GM12878 (cell line): ENCODE results near the gene RNF183. TPM values are rescaled to one million over a fixed set of nuclear protein-coding genes. Genes with fewer than 3 reads are reported as not detected.

Experiments
- BCL3 ChIP-seq: IDR thresholded peaks from 2 replicates; pipeline ENCODE4 v1.6.1; 2011; ENCODE audit warnings: borderline replicate concordance, low read depth, mild to moderate bottlenecking, moderate library complexity, low read length; ENCODE audit not compliant: insufficient read depth, poor library complexity, severe bottlenecking
- BMI1 ChIP-seq: fragments of 450-650 bp; IDR thresholded peaks from 2 replicates; pipeline ENCODE4 v1.6.1; 2016; ENCODE audit warnings: mild to moderate bottlenecking, moderate library complexity, borderline replicate concordance
- CEBPZ ChIP-seq: fragments of 150-350 bp; IDR thresholded peaks from 2 replicates; pipeline ENCODE4 v1.6.1; 2016; ENCODE audit warnings: low read depth, low read length
- E2F4 ChIP-seq: IDR thresholded peaks from 2 replicates; pipeline ENCODE4 v1.6.1; 2012; ENCODE audit warnings: low read depth, low read length, improper control_type of control experiment
- EP300 ChIP-seq, 2 experiments: fragments of 150-350 bp in 1 of 2; IDR thresholded peaks; 2 replicates each; pipeline ENCODE4 v1.6.1; 2011 to 2012; ENCODE audit warnings: low read depth in 2 of 2, low read length in 2 of 2, borderline replicate concordance in 1 of 2, improper control_type of control experiment in 1 of 2, inconsistent platforms in 1 of 2; ENCODE audit not compliant: control insufficient read depth in 1 of 2
- FOXM1 ChIP-seq: IDR thresholded peaks from 2 replicates; pipeline ENCODE4 v1.6.1; 2012; ENCODE audit warnings: low read depth, mild to moderate bottlenecking, inconsistent platforms, low read length, moderate library complexity
- HSF1 ChIP-seq: fragments of 150-350 bp; IDR thresholded peaks from 2 replicates; pipeline ENCODE4 v1.6.1; 2014; ENCODE audit warnings: mild to moderate bottlenecking, low read depth, low read length
- MYB ChIP-seq: fragments of 150-350 bp; IDR thresholded peaks from 2 replicates; pipeline ENCODE4 v1.6.1; 2014; ENCODE audit warnings: mild to moderate bottlenecking, low read depth, low read length, borderline replicate concordance
- NFYA ChIP-seq: IDR thresholded peaks from 2 replicates; pipeline ENCODE4 v1.6.1; 2011; ENCODE audit warnings: low read depth, mild to moderate bottlenecking, low read length, improper control_type of control experiment, borderline replicate concordance
- PKNOX1 ChIP-seq: fragments of 450-650 bp; IDR thresholded peaks from 2 replicates; pipeline ENCODE4 v1.6.1; 2016; ENCODE audit warnings: mild to moderate bottlenecking
- POLR2AphosphoS2 ChIP-seq: IDR thresholded peaks from 2 replicates; pipeline ENCODE4 v1.6.1; 2011; ENCODE audit warnings: low read depth, mild to moderate bottlenecking, low read length, improper control_type of control experiment, moderate library complexity
- RAD21 ChIP-seq: IDR thresholded peaks from 2 replicates; pipeline ENCODE4 v1.6.1; 2011; ENCODE audit warnings: mild to moderate bottlenecking, low read depth, low read length, moderate library complexity; ENCODE audit not compliant: insufficient read depth
- RB1 ChIP-seq: fragments of 450-650 bp; formaldehyde crosslinking; IDR thresholded peaks from 2 replicates; pipeline ENCODE4 v1.6.1; 2017; ENCODE audit warnings: mild to moderate bottlenecking, borderline replicate concordance
- RUNX3 ChIP-seq: IDR thresholded peaks from 2 replicates; pipeline ENCODE4 v1.6.1; 2012; ENCODE audit warnings: low read length, inconsistent platforms
- SREBF1 ChIP-seq: IDR thresholded peaks from 2 replicates; pipeline ENCODE4 v1.6.1; 2012; ENCODE audit warnings: mild to moderate bottlenecking, low read length
- SUZ12 ChIP-seq: fragments of 200-600 bp; sonication (generic); IDR thresholded peaks from one replicate; pipeline ENCODE4 v1.6.1; 2018; ENCODE audit warnings: antibody characterized with exemption, mild to moderate bottlenecking; ENCODE audit not compliant: unreplicated experiment
- USF2 ChIP-seq: IDR thresholded peaks from 2 replicates; pipeline ENCODE4 v1.6.1; 2011; ENCODE audit warnings: low read depth, low read length, improper control_type of control experiment, borderline replicate concordance
- polyA plus RNA-seq, 11 experiments: library from polyadenylated mRNA; depleted of rRNA in 4 of 11; unstranded in 6 of 11; stranded (reverse) in 5 of 11; fragments of >200 nt; fragmentation: Nextera tagmentation in 4 of 11; fragmentation: Illumina TruSeq in 1 of 11; extraction: Ambion mirVana in 4 of 11; extraction: Trizol in 1 of 11; gene quantifications; 1 replicate in 1 of 11; 2 replicates in 10 of 11; pipeline versions ENCODE4 v1.2.1 to v1.2.3, GENCODE V29; 2011 to 2016; ENCODE audit warnings: inconsistent platforms in 2 of 11, missing spikeins in 2 of 11, low read depth in 1 of 11
- total RNA-seq, 4 experiments: library from RNA; depleted of rRNA in 3 of 4; stranded (reverse); fragments of >200 nt in 3 of 4; fragmentation: Illumina TruSeq in 1 of 4; extraction: Trizol in 1 of 4; gene quantifications; 2 replicates each; pipeline versions ENCODE4 v1.2.1 to v1.2.3, GENCODE V29; 2013 to 2021

Gene RNF183
- total and polyA plus RNA-seq, 10 of the 15 experiments (the other 5 are each of a cell fraction or from before 2014, with no cell fraction given): 0.03 to 0.26 (median 0.07) TPM; not detected in 6

- no peak for TF ChIP-seq HSF1
- TF ChIP-seq MYB: no peak
- no peak for TF ChIP-seq BCL3
- TF ChIP-seq FOXM1: no peak
- no peak for TF ChIP-seq NFYA
- peak; percentile 69; the same call in 1 of the 2 replicates for TF ChIP-seq SREBF1
- TF ChIP-seq USF2: no peak
- TF ChIP-seq RUNX3: no peak
- no peak for TF ChIP-seq EP300 (IDR thresholded peaks at IDR 0.05; ENCODE audit: borderline replicate concordance in 1 of 2, control insufficient read depth in 1 of 2, low read depth in 2 of 2, low read length in 2 of 2)
- no peak for TF ChIP-seq RAD21
- TF ChIP-seq PKNOX1: peak; percentile 78
- no peak for TF ChIP-seq CEBPZ
- TF ChIP-seq RB1: peak; percentile 66; the same call in 1 of the 2 replicates
- TF ChIP-seq BMI1: peak; percentile 38; the same call in 1 of the 2 replicates
- no peak for TF ChIP-seq SUZ12
- TF ChIP-seq E2F4: peak; percentile 80
- peak; percentile 83 for TF ChIP-seq POLR2AphosphoS2
Measured at GRCh38 chr9:113275157-113276131, 27.7 kb downstream of the RNF183 start, which contains the start of the genes CDC26 and PRPF4 (continued).
